Right lobe of liver (tissue), 6 donors: ENCODE data around the gene DDX20. TPM values are rescaled to one million over a fixed set of nuclear protein-coding genes. Genes with fewer than 3 reads are reported as not detected.
A peak's percentile ranks its signal among the peaks of the same experiment; 100 is the strongest.

ENCODE experiments used
- ATAC-seq, 4 donors: fragments of 200-7000 bp; cut with Tn5 transposase; one replicate each; pipeline ENCODE4 v1.9.1; 2020; ENCODE audit warnings: mild to moderate bottlenecking in 4 of 4, moderate library complexity in 4 of 4
- DNase-seq, 3 donors: peaks; one replicate each; pipeline ENCODE4 v3.0.0-alpha.2; 2020
- H3K27ac ChIP-seq, 3 donors: fragments of 200-600 bp; one replicate each; pipeline ENCODE4 v1.8.0; 2022
- H3K27me3 ChIP-seq, 2 donors: fragments of 200-600 bp; one replicate each; pipeline ENCODE4 v1.8.0; 2022
- H3K36me3 ChIP-seq, 4 donors: fragments of 200-600 bp; sonication (generic) in 1 of 4; one replicate each; pipeline versions ENCODE4 v1.5.1 to v1.8.0; 2017 to 2022; ENCODE audit warnings: control low read depth in 1 of 4
- H3K4me1 ChIP-seq, 4 donors: fragments of 200-600 bp; sonication (generic) in 1 of 4; one replicate each; pipeline versions ENCODE4 v1.5.1 to v1.8.0; 2017 to 2022; ENCODE audit warnings: control low read depth in 1 of 4
- H3K4me3 ChIP-seq, 3 donors: fragments of 200-600 bp; one replicate each; pipeline ENCODE4 v1.8.0; 2022
- H3K9me3 ChIP-seq, 4 donors: fragments of 200-600 bp; sonication (generic) in 1 of 4; one replicate each; pipeline versions ENCODE4 v1.5.1 to v1.8.0; 2017 to 2022; ENCODE audit warnings: control low read depth in 1 of 4
- POLR2A ChIP-seq: fragments of 450-650 bp; IDR thresholded peaks from one replicate; pipeline ENCODE4 v1.6.1; 2017; ENCODE audit warnings: antibody characterized with exemption, mild to moderate bottlenecking
- WGBS: methylation state at CpG from one replicate; pipeline ENCODE4 v1.1.6; 2018; ENCODE audit warnings: low coverage, low lambda C conversion rate; ENCODE audit not compliant: insufficient coverage; ENCODE audit errors: missing lambda C conversion rate; 5-methylcytosine and 5-hydroxymethylcytosine counted together
- intact Hi-C, 2 donors: fragments of 100-400 bp; cut with DNase I; formaldehyde crosslinking; loops; one replicate each; pipeline versions ENCODE4 v1.11.2 to v1.14.1; 2022
- total RNA-seq, 6 experiments: library from RNA; depleted of rRNA in 2 of 6; stranded (reverse); fragments of >200 nt in 2 of 6; fragmentation: NEBNext Ultra II Directional in 3 of 6; extraction: Animal tissue kit (Norgen Biotek cat#: 25700) in 3 of 6; gene quantifications; one replicate each; pipeline versions ENCODE4 v1.1.0 to v1.2.4, GENCODE V29; 2016 to 2023
- TF ChIP-seq, protein P1 (sequence below), 4 donors: fragments of 200-600 bp in 3 of 4; fragments of 450-650 bp in 1 of 4; IDR thresholded peaks; one replicate each; pipeline versions ENCODE4 v1.5.1 to v1.8.0; 2016 to 2022; ENCODE audit warnings: antibody characterized with exemption in 4 of 4, mild to moderate bottlenecking in 2 of 4
- donor health status: DM: no; HTN: yes; CAD: no.
- donor health status: DM: no; HTN: no; CAD: no.
- donor health status: DM: no; HTN: no; CAD: no.
- donor health status: DM: no; HTN: yes; CAD: no.
- donor health status: DM: no; HTN: yes; CAD: no.

Gene DDX20
- total RNA-seq, 6 experiments from 2014 or later, result 3.9 to 11.6 (median 5.1) TPM

DNA sequence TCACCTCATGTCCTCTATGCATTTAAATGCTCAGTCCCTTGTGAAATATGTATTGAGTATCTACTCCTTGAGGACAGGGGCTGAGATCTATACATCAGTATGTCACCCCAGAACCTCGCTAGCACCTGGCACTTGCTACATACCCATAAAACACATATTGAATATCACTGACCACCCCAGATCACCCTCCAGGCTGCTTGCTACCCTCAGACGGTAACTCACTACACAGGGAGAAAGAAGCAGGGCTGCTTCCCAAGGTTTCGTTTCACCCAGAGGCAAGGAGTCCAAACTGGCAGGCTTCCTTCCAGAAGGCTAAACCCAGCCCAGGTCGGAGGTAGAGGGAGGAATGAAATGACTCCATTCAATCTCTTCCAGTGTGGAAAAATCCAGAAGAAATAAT, 25.0 kb upstream of the DDX20 start:
- H3K9me3 ChIP-seq, result no peaks in the 10 kb centered on the region
- 92% methylated on average over 2 of the region's 4 CpGs for WGBS
- DNase-seq (no peak), ATAC-seq (no peak)
- H3K4me1 ChIP-seq, result no peaks in the 10 kb centered on the region
- H3K4me3 ChIP-seq, result no peak overlapping the region
- intact Hi-C loops, result no loop called here
- H3K27ac ChIP-seq, result no peak overlapping the region
- no peak for TF ChIP-seq POLR2A
- TF ChIP-seq, protein P1, sequence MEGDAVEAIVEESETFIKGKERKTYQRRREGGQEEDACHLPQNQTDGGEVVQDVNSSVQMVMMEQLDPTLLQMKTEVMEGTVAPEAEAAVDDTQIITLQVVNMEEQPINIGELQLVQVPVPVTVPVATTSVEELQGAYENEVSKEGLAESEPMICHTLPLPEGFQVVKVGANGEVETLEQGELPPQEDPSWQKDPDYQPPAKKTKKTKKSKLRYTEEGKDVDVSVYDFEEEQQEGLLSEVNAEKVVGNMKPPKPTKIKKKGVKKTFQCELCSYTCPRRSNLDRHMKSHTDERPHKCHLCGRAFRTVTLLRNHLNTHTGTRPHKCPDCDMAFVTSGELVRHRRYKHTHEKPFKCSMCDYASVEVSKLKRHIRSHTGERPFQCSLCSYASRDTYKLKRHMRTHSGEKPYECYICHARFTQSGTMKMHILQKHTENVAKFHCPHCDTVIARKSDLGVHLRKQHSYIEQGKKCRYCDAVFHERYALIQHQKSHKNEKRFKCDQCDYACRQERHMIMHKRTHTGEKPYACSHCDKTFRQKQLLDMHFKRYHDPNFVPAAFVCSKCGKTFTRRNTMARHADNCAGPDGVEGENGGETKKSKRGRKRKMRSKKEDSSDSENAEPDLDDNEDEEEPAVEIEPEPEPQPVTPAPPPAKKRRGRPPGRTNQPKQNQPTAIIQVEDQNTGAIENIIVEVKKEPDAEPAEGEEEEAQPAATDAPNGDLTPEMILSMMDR (IDR thresholded peaks at IDR 0.05), result no peak
- H3K36me3 ChIP-seq, result no peaks in the 10 kb centered on the region
- H3K27me3 ChIP-seq, result no peaks in the 10 kb centered on the region

DNA sequence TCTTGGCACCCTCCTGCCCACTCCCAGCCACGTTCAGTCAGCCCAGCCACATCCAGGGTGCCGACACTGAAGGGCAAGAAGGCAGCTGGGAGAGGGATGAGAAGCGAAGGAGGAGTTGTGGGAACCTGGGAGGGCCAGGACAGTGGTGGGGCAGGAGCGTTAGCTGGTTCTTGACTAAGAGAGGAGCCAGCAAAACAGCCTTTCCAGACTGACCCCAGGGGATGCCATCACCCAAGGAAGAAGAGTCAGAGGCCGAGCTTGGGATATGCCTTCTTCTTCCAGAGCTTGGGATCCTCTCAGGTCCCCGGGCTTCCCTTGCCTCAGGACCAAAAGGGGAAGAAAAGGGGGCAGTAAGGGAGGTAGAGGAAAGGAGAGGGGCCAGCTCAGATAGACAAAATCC, 23.7 kb upstream of the DDX20 start:
- no peaks in the 10 kb centered on the region for H3K36me3 ChIP-seq
- WGBS, result 74% methylated on average over 3 of the region's 6 CpGs
- no peaks in the 10 kb centered on the region for H3K9me3 ChIP-seq
- no peak for TF ChIP-seq POLR2A
- TF ChIP-seq, protein P1 (IDR thresholded peaks at IDR 0.05), result no peak
- ATAC-seq (no peak), DNase-seq (peak in 1 of 3 donors; percentile 37)
- intact Hi-C loops, result no loop called here
- no peak overlapping the region for H3K4me3 ChIP-seq
- no peak overlapping the region for H3K27ac ChIP-seq
- H3K4me1 ChIP-seq, result no peaks in the 10 kb centered on the region
- no peaks in the 10 kb centered on the region for H3K27me3 ChIP-seq

DNA sequence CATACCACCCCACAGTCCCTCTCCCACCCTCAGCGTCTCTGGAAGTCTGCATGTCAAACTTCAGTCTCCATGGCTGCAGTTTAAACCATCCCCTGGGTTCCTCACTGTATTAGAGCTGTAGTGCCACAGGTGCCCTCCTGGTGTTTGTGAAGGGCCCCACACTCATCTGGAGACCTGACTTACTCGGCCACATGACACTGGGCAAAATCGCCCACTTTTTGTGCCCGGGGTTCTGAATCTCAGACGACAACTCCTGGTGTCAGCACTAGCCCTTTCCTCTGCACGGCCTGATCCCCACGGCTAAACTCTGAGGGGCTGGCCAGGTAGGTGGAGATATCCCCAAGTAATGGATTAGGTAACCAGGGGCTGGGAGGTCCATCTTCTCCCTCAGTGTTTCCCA, 23.0 kb upstream of the DDX20 start:
- Histone ChIP-seq H3K27me3 (no peaks in the 10 kb centered on the region), H3K27ac (no peak overlapping the region), H3K9me3 (no peaks in the 10 kb centered on the region), H3K36me3 (no peaks in the 10 kb centered on the region), H3K4me3 (no peak overlapping the region), H3K4me1 (no peaks in the 10 kb centered on the region)
- WGBS, result 100% methylated on average over 1 of the region's 7 CpGs
- DNase-seq (no peak), ATAC-seq (no peak)
- no peak for TF ChIP-seq POLR2A
- TF ChIP-seq, protein P1 (IDR thresholded peaks at IDR 0.05), result no peak
- intact Hi-C loops, result no loop called here

GRCh38 chr1:111733183-111733991, 22.3 kb upstream of the DDX20 start:
- H3K9me3 ChIP-seq, result no peaks in the 10 kb centered on the region
- WGBS, result 45% methylated on average over 6 of the region's 9 CpGs
- H3K27ac ChIP-seq, result peak overlapping the region in 2 of 3 donors; percentile 49 to 54
- peaks cover 0 to under 1% (median 0%) of the 10 kb centered on the region in 4 donors for H3K4me1 ChIP-seq
- ATAC-seq (peak; percentile 70 to 84 (median 74)), DNase-seq (peak in 2 of 3 donors; percentile 40 to 52)
- H3K27me3 ChIP-seq, result no peaks in the 10 kb centered on the region
- H3K4me3 ChIP-seq, result no peak overlapping the region
- no peaks in the 10 kb centered on the region for H3K36me3 ChIP-seq
- intact Hi-C loops, result no loop called here
- TF ChIP-seq, protein P1 (IDR thresholded peaks at IDR 0.05), result no peak
- TF ChIP-seq POLR2A, result no peak
